IPS-18c (cell line): Measurements from ENCODE around the gene TTLL5.
"Not testable (repeated sequence)": the region's sequence is repeated elsewhere in the genome, so short reads cannot be mapped to it uniquely, and the experiment has no call there.

Source experiments
- H3K4me3 ChIP-seq: 2 replicates; pipeline ENCODE4 v1.7.0; 2013; ENCODE audit warnings: low read depth, mild to moderate bottlenecking, low read length, moderate library complexity; ENCODE audit not compliant: insufficient read depth
- H3K9me3 ChIP-seq: one replicate; pipeline ENCODE4 v1.6.1; 2013; ENCODE audit warnings: mild to moderate bottlenecking, low read length, moderate library complexity; ENCODE audit not compliant: control insufficient read depth, insufficient read depth

The TTLL5 gene

GRCh38 chr14:75829316-75829715, 168.3 kb downstream of the TTLL5 start:
- no peak overlapping the region for H3K4me3 ChIP-seq
- H3K9me3 ChIP-seq, result no peaks in the 10 kb centered on the region

DNA sequence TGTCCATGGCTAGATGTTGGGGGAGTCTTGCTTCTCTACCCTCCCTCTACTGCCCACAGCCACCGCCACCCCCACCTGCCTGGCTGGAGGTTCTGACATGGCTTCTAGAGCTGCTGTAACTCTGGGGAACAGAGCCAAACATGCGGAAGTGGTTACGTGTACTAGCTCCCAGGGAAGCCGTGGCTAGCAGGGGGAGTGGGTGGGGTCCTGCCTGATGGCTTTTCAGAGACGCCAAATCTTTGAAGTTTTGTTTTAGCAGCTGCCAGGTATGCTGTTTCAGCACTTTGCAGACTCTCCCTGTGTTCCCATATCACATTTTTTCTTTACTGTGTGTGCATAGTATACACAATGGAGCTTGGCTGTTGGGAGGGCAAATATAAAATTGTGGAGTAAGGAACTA, 170.4 kb downstream of the TTLL5 start:
- Histone ChIP-seq H3K4me3 (no peak overlapping the region), H3K9me3 (no peaks in the 10 kb centered on the region)

- Histone ChIP-seq H3K4me3 (no peak overlapping the region), H3K9me3 (no peaks in the 10 kb centered on the region)
Observed at GRCh38 chr14:75831952-75832351, 170.9 kb downstream of the TTLL5 start.

GRCh38 chr14:75832621-75833297, 171.7 kb downstream of the TTLL5 start:
- H3K9me3 ChIP-seq, result no peaks in the 10 kb centered on the region
- H3K4me3 ChIP-seq, result no peak overlapping the region

GRCh38 chr14:75833326-75834020, 172.4 kb downstream of the TTLL5 start:
- Histone ChIP-seq H3K4me3 (no peak overlapping the region), H3K9me3 (no peaks in the 10 kb centered on the region)

DNA sequence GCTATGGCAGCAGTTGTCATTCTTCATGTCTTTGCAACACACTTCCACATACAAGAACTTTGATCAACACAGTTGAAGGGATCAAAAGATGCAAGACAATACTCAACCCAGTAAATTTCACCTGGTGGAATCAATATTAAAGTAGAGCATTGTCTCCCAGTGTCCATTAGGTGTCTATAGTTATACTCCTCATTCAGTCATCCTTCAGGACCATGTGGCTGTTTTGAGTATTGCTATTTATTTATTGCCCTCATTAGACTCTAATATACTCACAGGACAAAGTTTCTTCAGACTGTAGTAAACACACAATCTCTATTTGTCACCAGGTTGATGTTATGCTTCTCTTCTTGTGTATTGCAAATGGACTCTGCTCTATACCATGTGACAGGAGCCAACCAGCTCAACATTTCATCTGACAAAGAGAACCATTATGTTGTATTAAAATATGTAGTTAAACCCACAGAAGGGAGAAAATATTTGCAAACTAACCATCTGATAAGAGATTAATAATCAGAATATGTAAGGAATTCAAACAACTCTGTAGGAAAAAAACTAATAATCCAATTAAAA, 174.2 kb downstream of the TTLL5 start:
- no peak overlapping the region for H3K4me3 ChIP-seq
- no peaks in the 10 kb centered on the region for H3K9me3 ChIP-seq

- Histone ChIP-seq H3K9me3 (no peaks in the 10 kb centered on the region), H3K4me3 (no peak overlapping the region)
Observed at GRCh38 chr14:75835737-75836136, 174.7 kb downstream of the TTLL5 start.

GRCh38 chr14:75837151-75837787, 176.2 kb downstream of the TTLL5 start:
- no peaks in the 10 kb centered on the region for H3K9me3 ChIP-seq
- no peak overlapping the region for H3K4me3 ChIP-seq

- Histone ChIP-seq H3K4me3 (no peak overlapping the region), H3K9me3 (no peaks in the 10 kb centered on the region)
Observed at GRCh38 chr14:75840911-75841310, 179.9 kb downstream of the TTLL5 start.

DNA sequence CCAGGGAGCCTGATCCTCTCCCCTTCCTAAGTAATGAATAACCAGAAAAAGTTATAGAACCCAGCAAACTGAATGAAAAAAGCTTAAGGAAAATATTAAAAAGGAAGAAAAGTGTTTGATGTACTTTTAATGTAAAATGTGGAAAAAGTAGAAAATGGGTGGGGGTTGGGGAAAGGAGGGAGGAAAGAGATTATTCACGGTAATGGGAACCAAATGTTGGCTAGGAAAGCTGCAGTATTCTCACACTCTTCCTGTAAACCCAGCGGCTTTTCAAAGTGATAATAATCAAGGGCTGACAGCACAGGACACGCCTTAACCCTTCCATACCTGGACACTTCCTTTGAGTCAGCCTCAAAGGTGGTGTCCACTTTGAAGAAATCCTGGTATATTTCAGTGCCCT, 181.5 kb downstream of the TTLL5 start:
- Histone ChIP-seq H3K9me3 (no peaks in the 10 kb centered on the region), H3K4me3 (no peak overlapping the region)

DNA sequence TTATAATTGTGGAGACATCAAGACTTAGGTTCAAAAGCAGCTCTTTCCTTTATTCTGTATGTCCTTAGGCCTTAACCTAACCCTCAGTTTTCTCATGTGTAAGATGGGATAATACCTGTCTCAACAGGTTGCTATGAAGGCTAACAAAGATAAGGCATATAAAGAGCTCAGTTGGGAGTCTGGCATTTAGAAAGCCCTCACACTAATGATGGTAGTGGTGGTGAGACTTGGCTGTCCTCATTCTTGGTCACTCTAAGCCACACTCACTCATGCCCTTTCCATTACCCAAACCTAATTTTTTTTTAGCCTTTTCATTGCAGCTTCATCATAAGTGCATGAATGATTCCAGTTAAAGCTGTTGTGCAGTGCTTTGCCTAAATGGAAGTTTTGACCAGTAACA, 183.4 kb downstream of the TTLL5 start:
- H3K4me3 ChIP-seq, result no peak overlapping the region
- H3K9me3 ChIP-seq, result no peaks in the 10 kb centered on the region

GRCh38 chr14:75845136-75845804, 184.2 kb downstream of the TTLL5 start:
- no peaks in the 10 kb centered on the region for H3K9me3 ChIP-seq
- no peak overlapping the region for H3K4me3 ChIP-seq

GRCh38 chr14:75846694-75847093, 185.6 kb downstream of the TTLL5 start:
- not testable (repeated sequence) for H3K4me3 ChIP-seq, H3K9me3 ChIP-seq

DNA sequence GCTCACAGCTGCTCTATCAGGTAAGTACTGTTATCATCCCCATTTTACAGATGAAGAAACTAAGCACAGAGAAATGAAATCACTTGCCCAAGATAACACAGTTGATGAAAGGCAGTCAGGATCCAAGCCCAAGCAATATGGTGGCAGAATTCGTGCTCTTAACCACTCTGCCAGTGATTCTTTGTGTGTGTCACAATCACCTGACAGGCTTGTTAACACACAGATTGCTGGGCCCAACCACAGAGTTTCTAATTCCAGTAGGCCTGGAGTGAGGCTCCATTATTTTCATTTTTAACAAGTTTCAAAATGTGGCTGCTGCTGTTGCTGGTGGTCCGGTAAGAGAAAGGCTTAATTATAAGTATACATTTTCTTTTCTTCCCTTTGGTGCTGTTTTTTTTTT, 186.5 kb downstream of the TTLL5 start:
- Histone ChIP-seq H3K9me3 (no peaks in the 10 kb centered on the region), H3K4me3 (no peak overlapping the region)

- no peak overlapping the region for H3K4me3 ChIP-seq
- no peaks in the 10 kb centered on the region for H3K9me3 ChIP-seq
Observed at GRCh38 chr14:75848167-75848913, 187.3 kb downstream of the TTLL5 start.

- Histone ChIP-seq H3K4me3 (no peak overlapping the region), H3K9me3 (no peaks in the 10 kb centered on the region)
Observed at GRCh38 chr14:75849300-75849895, 188.4 kb downstream of the TTLL5 start.

DNA sequence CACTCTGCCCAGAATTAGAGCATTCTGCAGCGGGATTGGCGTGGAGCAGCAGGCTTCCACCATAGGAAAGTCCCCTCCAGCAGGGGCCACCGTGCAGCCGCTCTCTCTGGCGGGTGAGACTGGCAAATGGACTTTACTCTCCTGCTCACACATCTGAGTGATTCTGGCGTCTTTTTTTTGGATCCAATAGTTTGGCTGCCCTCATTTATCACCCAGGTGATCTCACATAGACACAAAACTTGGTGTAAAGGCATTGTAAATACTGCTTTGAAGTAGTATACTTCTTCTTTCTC, 190.5 kb downstream of the TTLL5 start:
- H3K4me3 ChIP-seq, result no peak overlapping the region

More for the DNA sequence above, 190.5 kb downstream of the TTLL5 start:
- no peaks in the 10 kb centered on the region for H3K9me3 ChIP-seq
